Neural cell (in vitro differentiated cells): Measurements from ENCODE around the gene CRYAB. TPM values are rescaled to one million over a fixed set of nuclear protein-coding genes. Genes with fewer than 3 reads are reported as not detected.
A peak's percentile ranks its signal among the peaks of the same experiment; 100 is the strongest.

Source experiments
- H2AFZ ChIP-seq: fragments of 200-600, 300-800 bp; sonication (generic), shearing (Covaris generic); 2 replicates; pipeline ENCODE4 v1.6.0; 2014; ENCODE audit warnings: low read depth, mild to moderate bottlenecking, antibody characterized with exemption, low read length, moderate library complexity
- H3F3A ChIP-seq: fragments of 200-600 bp; shearing (Covaris generic); 2 replicates; pipeline ENCODE4 v1.6.1; 2016; ENCODE audit warnings: mild to moderate bottlenecking, moderate library complexity, mixed read lengths, antibody characterized with exemption, low read length; ENCODE audit not compliant: insufficient read depth, poor library complexity, severe bottlenecking
- H3K27ac ChIP-seq: fragments of 200-600, 300-800 bp; sonication (generic), shearing (Covaris generic); 2 replicates; pipeline ENCODE4 v1.5.1; 2014; ENCODE audit warnings: mild to moderate bottlenecking, low read length, moderate library complexity
- H3K27me3 ChIP-seq: fragments of 300-800, 200-600 bp; sonication (generic), shearing (Covaris generic); 2 replicates; pipeline ENCODE4 v1.6.0; 2014; ENCODE audit warnings: mild to moderate bottlenecking, low read depth, low read length, moderate library complexity; ENCODE audit not compliant: insufficient read depth
- H3K36me3 ChIP-seq: fragments of 300-800, 200-600 bp; sonication (generic), shearing (Covaris generic); 2 replicates; pipeline ENCODE4 v1.5.1; 2014; ENCODE audit warnings: mild to moderate bottlenecking, antibody characterized with exemption, low read length, moderate library complexity; ENCODE audit not compliant: insufficient read depth
- H3K4me2 ChIP-seq: fragments of 300-800, 200-600 bp; sonication (generic), shearing (Covaris generic); 2 replicates; pipeline ENCODE4 v1.6.0; 2014; ENCODE audit warnings: mild to moderate bottlenecking, low read length
- H3K4me3 ChIP-seq: fragments of 300-800, 200-600 bp; sonication (generic), shearing (Covaris generic); 2 replicates; pipeline ENCODE4 v1.5.1; 2014; ENCODE audit warnings: mild to moderate bottlenecking, low read length, moderate library complexity
- H3K79me2 ChIP-seq: fragments of 200-600 bp; shearing (Covaris generic); replicated peaks from 2 replicates; pipeline ENCODE4 v1.6.0; 2014; ENCODE audit warnings: mild to moderate bottlenecking, low read length, moderate library complexity; ENCODE audit not compliant: insufficient read depth
- H3K9ac ChIP-seq: fragments of 300-800, 200-600 bp; sonication (generic), shearing (Covaris generic); 2 replicates; pipeline ENCODE4 v1.6.1; 2016; ENCODE audit warnings: mild to moderate bottlenecking, low read length, mixed read lengths
- H3K9me2 ChIP-seq: fragments of 200-600 bp; shearing (Covaris generic); 2 replicates; pipeline ENCODE4 v1.6.1; 2016; ENCODE audit warnings: mild to moderate bottlenecking, low read length, mixed read lengths; ENCODE audit not compliant: insufficient read depth
- H3K9me3 ChIP-seq: fragments of 200-600, 300-800 bp; sonication (generic), shearing (Covaris generic); 2 replicates; pipeline ENCODE4 v1.6.1; 2016; ENCODE audit warnings: mild to moderate bottlenecking, mixed run types, low read length, moderate library complexity, mixed read lengths
- H4K20me1 ChIP-seq: fragments of 200-600 bp; shearing (Covaris generic); 2 replicates; pipeline ENCODE4 v1.6.1; 2016; ENCODE audit warnings: mild to moderate bottlenecking, mixed run types; ENCODE audit not compliant: insufficient read depth
- EP300 ChIP-seq: fragments of 450-650 bp; conservative IDR thresholded peaks from 2 replicates; pipeline ENCODE4 v1.6.1; 2014; ENCODE audit warnings: antibody characterized with exemption, mild to moderate bottlenecking, moderate library complexity; ENCODE audit not compliant: poor library complexity, severe bottlenecking
- EZH2 ChIP-seq: fragments of 200-600, 300-800 bp; shearing (Covaris generic), sonication (generic); IDR thresholded peaks from 2 replicates; pipeline ENCODE4 v1.6.1; 2014; ENCODE audit warnings: antibody characterized with exemption, low read length, borderline replicate concordance, mild to moderate bottlenecking; ENCODE audit not compliant: insufficient read depth, poor library complexity, severe bottlenecking
- MXI1 ChIP-seq: fragments of 450-650 bp; conservative IDR thresholded peaks from 2 replicates; pipeline ENCODE4 v1.6.1; 2014; ENCODE audit warnings: antibody characterized with exemption, mild to moderate bottlenecking; ENCODE audit not compliant: poor library complexity, severe bottlenecking
- POLR2AphosphoS5 ChIP-seq: IDR thresholded peaks from 2 replicates; pipeline ENCODE4 v1.6.1; 2012
- RAD21 ChIP-seq: fragments of 450-650 bp; conservative IDR thresholded peaks from 2 replicates; pipeline ENCODE4 v1.6.1; 2014; ENCODE audit warnings: antibody characterized with exemption, mild to moderate bottlenecking, moderate library complexity
- REST ChIP-seq: IDR thresholded peaks from 2 replicates; pipeline ENCODE4 v1.6.1; 2012; ENCODE audit warnings: borderline replicate concordance
- SMC3 ChIP-seq: fragments of 450-650 bp; conservative IDR thresholded peaks from 2 replicates; pipeline ENCODE4 v1.6.1; 2014; ENCODE audit warnings: antibody characterized with exemption, mild to moderate bottlenecking, moderate library complexity; ENCODE audit not compliant: poor library complexity
- TAF1 ChIP-seq: IDR thresholded peaks from 2 replicates; pipeline ENCODE4 v1.6.1; 2012; ENCODE audit warnings: low read depth
- polyA plus RNA-seq: library from polyadenylated mRNA; depleted of rRNA; stranded (reverse); fragments of >200 nt; gene quantifications from 2 replicates; pipeline ENCODE4 v1.2.3, GENCODE V29; 2014
- TF ChIP-seq, protein P1 (sequence below): fragments of 450-650 bp; IDR thresholded peaks from 2 replicates; pipeline ENCODE4 v1.5.1; 2014; ENCODE audit warnings: antibody characterized with exemption, mild to moderate bottlenecking, moderate library complexity; ENCODE audit not compliant: poor library complexity, severe bottlenecking

The CRYAB gene
- polyA plus RNA-seq, 1 donor from 2014 or later, result not detected

DNA sequence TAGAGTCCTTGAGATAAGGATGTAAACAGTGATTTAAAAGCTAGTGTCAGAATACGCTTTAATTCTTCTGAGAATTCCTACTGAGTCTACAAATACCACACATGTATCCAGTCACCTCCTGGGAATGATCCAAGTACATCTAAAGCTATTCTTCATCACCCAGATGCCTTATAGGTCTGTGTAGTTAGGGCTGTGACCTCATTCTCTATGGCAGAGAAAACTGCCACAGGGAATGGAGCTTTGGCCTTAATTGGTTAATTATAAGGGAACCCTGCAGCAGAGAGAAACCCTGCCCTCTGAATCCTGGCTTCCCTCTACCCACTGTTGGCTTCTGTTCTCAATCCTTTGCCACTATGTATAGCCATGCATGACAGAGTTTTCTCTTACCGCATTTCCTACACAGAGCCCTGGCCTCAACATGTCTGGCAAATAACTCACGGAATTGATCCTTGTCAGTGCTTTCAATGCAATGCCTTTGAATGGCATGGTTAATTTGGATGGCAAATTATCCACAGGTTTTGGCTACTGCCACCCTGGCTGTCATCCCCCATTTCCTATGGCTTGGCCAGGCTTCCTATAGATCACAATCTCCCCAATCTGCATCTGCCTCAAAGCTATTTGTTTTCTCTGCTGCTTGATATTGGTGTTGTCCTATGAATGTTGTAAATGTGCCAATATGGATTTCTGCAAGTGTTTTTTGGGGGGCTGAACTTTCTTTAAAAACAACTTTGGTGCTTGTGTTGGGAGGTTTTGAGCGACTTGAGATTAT is 28.4 kb upstream of the CRYAB start:
- Histone ChIP-seq H3K9me2 (no peaks in the 10 kb centered on the region), H3K4me2 (peak overlapping the region; percentile 91), H3K27me3 (no peaks in the 10 kb centered on the region), H3K27ac (no peak overlapping the region), H3K36me3 (no peaks in the 10 kb centered on the region), H3K79me2 (peaks cover 31% of the 10 kb centered on the region), H3F3A (no peaks in the 10 kb centered on the region), H2AFZ (no peak overlapping the region), H3K4me3 (peak overlapping the region; percentile 70), H3K9me3 (no peaks in the 10 kb centered on the region), H4K20me1 (no peaks in the 10 kb centered on the region), H3K9ac (no peak overlapping the region)
- TF ChIP-seq EP300, result no peak
- TF ChIP-seq POLR2AphosphoS5, result no peak
- TF ChIP-seq SMC3, result no peak
- TF ChIP-seq MXI1, result no peak
- TF ChIP-seq, protein P1, sequence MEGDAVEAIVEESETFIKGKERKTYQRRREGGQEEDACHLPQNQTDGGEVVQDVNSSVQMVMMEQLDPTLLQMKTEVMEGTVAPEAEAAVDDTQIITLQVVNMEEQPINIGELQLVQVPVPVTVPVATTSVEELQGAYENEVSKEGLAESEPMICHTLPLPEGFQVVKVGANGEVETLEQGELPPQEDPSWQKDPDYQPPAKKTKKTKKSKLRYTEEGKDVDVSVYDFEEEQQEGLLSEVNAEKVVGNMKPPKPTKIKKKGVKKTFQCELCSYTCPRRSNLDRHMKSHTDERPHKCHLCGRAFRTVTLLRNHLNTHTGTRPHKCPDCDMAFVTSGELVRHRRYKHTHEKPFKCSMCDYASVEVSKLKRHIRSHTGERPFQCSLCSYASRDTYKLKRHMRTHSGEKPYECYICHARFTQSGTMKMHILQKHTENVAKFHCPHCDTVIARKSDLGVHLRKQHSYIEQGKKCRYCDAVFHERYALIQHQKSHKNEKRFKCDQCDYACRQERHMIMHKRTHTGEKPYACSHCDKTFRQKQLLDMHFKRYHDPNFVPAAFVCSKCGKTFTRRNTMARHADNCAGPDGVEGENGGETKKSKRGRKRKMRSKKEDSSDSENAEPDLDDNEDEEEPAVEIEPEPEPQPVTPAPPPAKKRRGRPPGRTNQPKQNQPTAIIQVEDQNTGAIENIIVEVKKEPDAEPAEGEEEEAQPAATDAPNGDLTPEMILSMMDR, result no peak
- no peak for TF ChIP-seq REST
- TF ChIP-seq RAD21, result no peak
- TF ChIP-seq EZH2, result no peak
- TF ChIP-seq TAF1, result no peak

DNA sequence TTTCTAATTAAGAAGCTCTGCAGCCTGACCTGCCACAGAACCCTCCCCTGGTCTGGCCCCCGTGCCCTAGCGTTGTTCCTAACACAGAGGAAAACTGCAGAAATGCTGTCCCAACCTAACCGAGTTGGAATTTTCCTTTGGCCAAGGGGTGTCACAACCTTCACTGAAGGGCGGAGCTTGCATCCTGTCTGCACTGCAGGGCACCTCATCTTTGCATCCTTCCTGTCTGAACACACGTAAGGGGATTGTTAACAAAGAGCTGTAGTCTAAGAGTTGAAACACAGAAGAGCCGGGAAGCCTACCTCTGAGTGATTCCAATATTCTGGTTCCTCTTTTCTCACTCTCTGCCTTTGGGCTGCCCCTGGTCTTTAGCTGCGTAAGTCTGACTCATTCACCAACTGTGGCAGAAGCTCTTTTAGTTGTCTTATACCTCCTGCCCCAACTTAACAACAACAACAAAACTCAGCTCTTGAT is 27.2 kb upstream of the CRYAB start:
- H3K9me3 ChIP-seq, result no peaks in the 10 kb centered on the region
- no peaks in the 10 kb centered on the region for H3K27me3 ChIP-seq
- H3K9me2 ChIP-seq, result no peaks in the 10 kb centered on the region
- H2AFZ ChIP-seq, result no peak overlapping the region
- TF ChIP-seq EZH2, result no peak
- TF ChIP-seq SMC3, result no peak
- no peak for TF ChIP-seq RAD21
- TF ChIP-seq MXI1, result no peak
- TF ChIP-seq POLR2AphosphoS5, result peak; percentile 31
- TF ChIP-seq, protein P1, result no peak
- no peak for TF ChIP-seq EP300
- TF ChIP-seq TAF1, result no peak
- TF ChIP-seq REST, result peak; percentile 13
- peaks cover 31% of the 10 kb centered on the region for H3K79me2 ChIP-seq
- no peaks in the 10 kb centered on the region for H3K36me3 ChIP-seq
- H3K27ac ChIP-seq, result peak overlapping the region; percentile 68
- H3F3A ChIP-seq, result no peaks in the 10 kb centered on the region
- no peaks in the 10 kb centered on the region for H4K20me1 ChIP-seq
- peak overlapping the region; percentile 69 for H3K9ac ChIP-seq
- peak overlapping the region; percentile 70 for H3K4me3 ChIP-seq
- peak overlapping the region; percentile 91 for H3K4me2 ChIP-seq
